ENCODE data around the gene CCR3.

Gene CCR3

DNA sequence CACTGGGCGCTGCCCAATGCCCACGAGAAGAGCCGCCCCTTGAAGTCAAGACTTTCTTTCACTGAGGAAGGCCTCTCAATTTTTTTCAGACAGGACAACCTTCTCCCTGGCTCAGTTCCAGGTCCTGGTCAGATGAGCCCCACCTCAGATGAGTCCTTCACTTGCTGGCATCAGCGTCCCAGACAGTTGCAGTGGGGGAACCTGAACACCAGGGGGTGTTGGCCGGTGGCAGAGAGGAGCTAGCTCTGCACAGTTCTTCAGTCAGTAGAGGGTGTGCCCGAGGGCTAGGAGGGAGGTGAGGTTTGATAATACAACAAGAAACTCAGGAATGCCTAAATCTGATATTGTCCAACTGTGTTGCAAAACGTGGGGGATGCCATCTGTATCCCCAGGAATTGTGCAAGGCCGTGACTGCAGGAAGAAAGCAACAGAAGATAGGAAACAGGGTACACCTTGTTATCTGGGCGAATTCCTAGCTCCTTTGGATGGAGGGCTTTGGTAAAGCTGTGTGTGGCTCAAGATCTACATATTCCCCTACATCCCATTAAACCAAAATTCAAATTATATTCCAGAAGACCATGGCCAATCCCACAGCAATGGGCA, 34.3 kb downstream of the CCR3 start:
- Mint-ChIP-seq H3K4me3 (no peak overlapping the region), H3K36me3 (ENCODE audit: low read depth) (peaks cover 12% of the 10 kb centered on the region), H3K27ac (no peak overlapping the region), H3K9me3 (peaks cover 17% of the 10 kb centered on the region), H3K27me3 (peaks cover 35% of the 10 kb centered on the region), H3K4me1 (ENCODE audit: low read depth) (peaks cover 44% of the 10 kb centered on the region)
- peak; percentile 86 for DNase-seq

DNA sequence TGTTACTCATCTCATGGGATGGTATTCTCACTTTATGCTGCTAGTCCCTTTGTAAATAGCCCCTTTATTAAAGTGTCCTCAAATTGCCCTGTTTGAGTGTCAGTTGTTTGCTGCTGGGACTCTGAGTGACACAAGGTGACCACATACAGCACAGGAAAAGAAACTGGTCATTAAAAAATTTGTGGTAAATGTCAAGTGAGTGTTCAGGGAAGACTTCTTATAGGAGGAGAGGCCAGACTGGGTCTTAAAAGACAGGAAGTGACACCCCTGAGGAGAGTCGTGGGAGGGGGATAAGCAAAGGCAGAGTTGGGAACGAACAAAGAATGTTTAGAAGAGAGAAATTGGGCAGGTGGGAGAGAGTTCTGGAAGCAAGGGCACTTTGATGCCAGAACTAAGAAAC, 35.2 kb downstream of the CCR3 start:
- no peak overlapping the region for H3K4me3 Mint-ChIP-seq
- H3K27me3 Mint-ChIP-seq: peaks cover 33% of the 10 kb centered on the region
- DNase-seq: no peak
- H3K36me3 Mint-ChIP-seq (ENCODE audit: low read depth): peaks cover 12% of the 10 kb centered on the region
- peaks cover 50% of the 10 kb centered on the region for H3K4me1 Mint-ChIP-seq (ENCODE audit: low read depth)
- H3K9me3 Mint-ChIP-seq: peaks cover 17% of the 10 kb centered on the region
- no peak overlapping the region for H3K27ac Mint-ChIP-seq

DNA sequence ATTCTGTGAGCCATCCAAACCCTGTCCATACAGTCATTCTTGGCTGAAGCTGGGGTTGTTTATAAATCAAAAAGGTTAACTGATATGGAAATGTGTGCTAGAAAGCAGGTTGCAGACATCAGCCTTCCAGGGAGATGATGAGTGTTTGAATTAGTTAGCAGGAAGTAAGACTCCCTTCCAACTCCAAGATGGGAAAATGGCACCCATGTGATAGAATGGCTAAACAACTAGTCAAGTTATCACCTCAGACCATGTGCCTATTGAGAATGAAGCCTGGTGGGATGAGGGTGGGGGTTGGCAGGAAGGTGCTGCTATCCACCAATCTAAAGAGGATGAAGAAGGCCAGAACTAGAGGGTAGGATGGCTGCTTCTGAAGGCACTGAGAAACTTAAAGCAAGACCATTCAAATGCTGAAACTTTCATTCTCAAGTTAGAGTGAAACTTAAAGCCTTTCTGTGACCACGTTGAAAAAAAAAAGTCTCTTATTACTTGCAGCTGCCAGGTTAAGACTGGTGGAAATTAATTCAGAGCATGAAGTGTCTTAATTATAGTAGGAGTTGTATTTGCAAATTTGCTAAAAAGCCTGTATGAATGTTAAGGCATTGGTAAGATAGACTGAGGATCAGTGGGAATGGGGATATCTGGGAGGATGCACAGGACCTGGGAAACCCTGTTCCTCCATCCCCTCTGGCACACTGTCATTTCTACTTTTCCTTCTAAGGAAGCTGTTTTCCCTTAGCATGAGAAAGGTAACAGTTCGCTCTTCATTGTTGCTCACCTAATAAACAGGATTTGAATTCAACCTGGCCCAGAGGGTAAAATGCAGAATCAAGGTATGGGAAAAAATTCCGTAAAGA, 36.8 kb downstream of the CCR3 start:
- H3K27ac Mint-ChIP-seq: peak overlapping the region; percentile 73
- peaks cover 12% of the 10 kb centered on the region for H3K36me3 Mint-ChIP-seq (ENCODE audit: low read depth)
- no peak for DNase-seq
- H3K4me1 Mint-ChIP-seq (ENCODE audit: low read depth): peaks cover 66% of the 10 kb centered on the region
- no peak overlapping the region for H3K4me3 Mint-ChIP-seq
- H3K9me3 Mint-ChIP-seq: peaks cover 17% of the 10 kb centered on the region
- H3K27me3 Mint-ChIP-seq: peaks cover 20% of the 10 kb centered on the region

DNA sequence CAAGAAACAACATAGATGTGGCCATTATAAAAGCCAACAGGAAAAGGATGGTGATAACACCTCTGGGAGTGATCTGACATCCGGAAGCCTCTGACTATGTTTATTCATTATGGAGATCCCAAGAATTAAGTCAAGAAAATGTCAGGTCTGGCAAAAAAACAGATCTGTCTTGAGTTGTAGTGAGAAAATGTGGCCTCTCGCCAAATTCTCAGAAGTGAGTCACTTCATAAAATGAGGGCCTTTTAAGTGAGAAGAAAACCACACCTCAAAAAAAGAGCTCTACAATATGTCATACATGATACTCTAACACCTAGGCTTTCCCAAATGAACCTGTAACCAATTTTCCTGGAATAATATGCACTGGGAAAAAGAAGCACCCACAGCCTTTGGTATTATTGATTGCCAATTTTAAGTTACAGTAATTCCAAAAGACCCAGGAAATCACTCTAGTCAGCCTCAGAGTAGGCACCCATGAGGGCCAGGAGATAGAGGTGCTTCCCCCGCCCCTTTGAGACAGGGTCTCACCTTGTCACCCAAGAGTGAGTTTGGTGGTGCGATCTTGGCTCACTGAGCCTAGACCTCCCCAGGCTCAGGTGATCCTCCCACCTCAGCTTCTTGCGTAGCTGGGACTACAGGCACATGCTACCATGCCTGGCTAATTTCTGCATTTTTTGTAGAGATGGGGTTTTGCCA, 38.0 kb downstream of the CCR3 start:
- Mint-ChIP-seq H3K36me3 (ENCODE audit: low read depth) (peaks cover 12% of the 10 kb centered on the region), H3K27me3 (peaks cover 9% of the 10 kb centered on the region), H3K4me3 (no peak overlapping the region), H3K4me1 (ENCODE audit: low read depth) (peaks cover 78% of the 10 kb centered on the region), H3K9me3 (peaks cover 17% of the 10 kb centered on the region), H3K27ac (peak overlapping the region; percentile 73)
- DNase-seq: no peak

DNA sequence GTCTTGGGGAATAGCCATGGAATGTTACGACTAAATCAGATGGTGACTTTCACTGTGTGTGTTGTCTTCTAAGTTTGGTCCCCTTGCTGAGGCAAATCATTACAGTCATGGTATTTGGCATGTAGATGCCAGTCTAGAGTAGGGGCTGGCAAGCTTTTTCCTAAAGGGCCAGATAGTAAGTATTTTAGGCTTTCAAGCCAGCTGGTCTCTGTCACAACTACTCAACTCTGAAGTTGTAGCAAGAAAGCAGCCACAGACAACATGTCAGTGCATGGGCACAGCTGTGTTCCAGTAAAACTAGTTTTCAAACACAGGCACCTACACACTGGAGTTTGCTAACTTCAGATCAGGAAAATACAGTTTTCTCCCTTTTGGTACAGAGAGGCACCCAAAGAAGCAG, 39.3 kb downstream of the CCR3 start:
- Mint-ChIP-seq H3K4me3 (no peak overlapping the region), H3K9me3 (peaks cover 17% of the 10 kb centered on the region), H3K27ac (no peak overlapping the region), H3K36me3 (ENCODE audit: low read depth) (peaks cover 12% of the 10 kb centered on the region), H3K4me1 (ENCODE audit: low read depth) (peaks cover 88% of the 10 kb centered on the region), H3K27me3 (peaks cover 5% of the 10 kb centered on the region)
- DNase-seq: no peak

DNA sequence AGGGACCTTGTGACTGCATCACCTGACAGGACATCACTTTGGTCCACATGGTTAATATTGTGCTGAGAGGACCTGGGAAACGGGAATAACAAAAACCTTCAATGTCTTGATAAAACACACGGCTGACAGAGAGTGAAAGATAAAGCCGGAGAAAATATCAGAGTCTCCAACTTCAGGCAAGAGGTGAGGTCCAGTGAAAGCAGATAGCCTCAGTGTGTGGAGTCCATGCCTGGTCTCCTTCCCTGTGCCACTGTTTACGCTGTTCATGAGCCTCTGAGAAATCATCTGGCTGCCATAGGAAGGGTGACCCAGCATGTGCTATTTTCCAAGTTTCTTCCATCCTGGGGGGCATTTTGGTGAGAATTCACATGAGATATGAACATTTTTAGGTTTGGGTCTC, 39.8 kb downstream of the CCR3 start:
- DNase-seq: no peak
- Mint-ChIP-seq H3K4me3 (no peak overlapping the region), H3K4me1 (ENCODE audit: low read depth) (peaks cover 86% of the 10 kb centered on the region), H3K27ac (no peak overlapping the region), H3K9me3 (peaks cover 17% of the 10 kb centered on the region), H3K27me3 (peaks cover 5% of the 10 kb centered on the region), H3K36me3 (ENCODE audit: low read depth) (peaks cover 12% of the 10 kb centered on the region)

DNA sequence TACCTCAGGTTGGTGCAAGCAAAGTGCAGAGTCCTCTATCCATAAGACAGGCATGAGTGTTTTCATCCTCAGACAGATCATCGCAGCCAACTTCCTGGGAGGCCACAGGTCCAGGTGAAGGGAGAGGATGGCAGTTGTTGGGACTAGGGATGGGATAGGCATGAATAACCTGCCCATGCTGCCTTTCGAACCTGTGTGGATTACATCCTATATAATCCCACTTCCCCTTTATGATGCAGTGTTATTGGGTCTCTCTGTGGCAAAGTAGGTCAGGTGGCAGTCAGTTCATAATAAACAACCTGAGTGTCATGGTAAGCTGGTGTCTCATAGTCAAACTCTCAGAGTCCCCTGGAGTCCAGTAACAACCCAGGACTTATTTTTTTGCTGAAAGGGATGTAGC, 40.4 kb downstream of the CCR3 start:
- DNase-seq: no peak
- Mint-ChIP-seq H3K36me3 (ENCODE audit: low read depth) (peaks cover 11% of the 10 kb centered on the region), H3K9me3 (peaks cover 17% of the 10 kb centered on the region), H3K27ac (no peak overlapping the region), H3K27me3 (peaks cover 5% of the 10 kb centered on the region), H3K4me1 (ENCODE audit: low read depth) (peaks cover 83% of the 10 kb centered on the region), H3K4me3 (no peak overlapping the region)

DNA sequence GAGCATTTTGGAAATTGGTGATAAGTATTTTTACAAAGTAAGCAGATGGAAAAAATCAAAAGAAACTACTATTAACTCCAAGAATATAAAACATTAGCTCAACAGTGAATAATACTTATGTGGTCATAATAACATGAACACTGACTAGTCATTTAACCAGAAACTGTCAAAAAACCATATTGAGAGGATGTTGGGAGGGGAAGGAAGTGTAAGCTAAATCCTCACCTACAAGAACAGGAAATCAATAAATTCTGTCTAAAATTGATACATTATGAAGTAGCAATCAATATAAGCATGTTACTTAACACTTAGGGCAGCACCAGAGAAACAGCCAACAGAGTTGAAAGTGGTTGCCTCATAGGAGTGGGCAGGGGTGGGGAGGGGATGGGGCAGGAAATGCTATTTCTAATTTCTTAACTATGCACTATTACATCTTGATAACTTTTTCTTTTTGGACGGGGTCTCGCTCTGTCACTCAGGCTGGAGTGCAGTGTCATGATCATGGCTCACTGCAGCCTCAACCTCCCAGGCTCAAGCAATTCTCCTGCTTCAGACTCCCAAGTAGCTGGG, 41.7 kb downstream of the CCR3 start:
- Mint-ChIP-seq H3K9me3 (peaks cover 13% of the 10 kb centered on the region), H3K27ac (peak overlapping the region; percentile 76), H3K27me3 (peaks cover 5% of the 10 kb centered on the region), H3K4me1 (ENCODE audit: low read depth) (peaks cover 79% of the 10 kb centered on the region), H3K36me3 (ENCODE audit: low read depth) (peaks cover 7% of the 10 kb centered on the region), H3K4me3 (no peak overlapping the region)
- DNase-seq: no peak

DNA sequence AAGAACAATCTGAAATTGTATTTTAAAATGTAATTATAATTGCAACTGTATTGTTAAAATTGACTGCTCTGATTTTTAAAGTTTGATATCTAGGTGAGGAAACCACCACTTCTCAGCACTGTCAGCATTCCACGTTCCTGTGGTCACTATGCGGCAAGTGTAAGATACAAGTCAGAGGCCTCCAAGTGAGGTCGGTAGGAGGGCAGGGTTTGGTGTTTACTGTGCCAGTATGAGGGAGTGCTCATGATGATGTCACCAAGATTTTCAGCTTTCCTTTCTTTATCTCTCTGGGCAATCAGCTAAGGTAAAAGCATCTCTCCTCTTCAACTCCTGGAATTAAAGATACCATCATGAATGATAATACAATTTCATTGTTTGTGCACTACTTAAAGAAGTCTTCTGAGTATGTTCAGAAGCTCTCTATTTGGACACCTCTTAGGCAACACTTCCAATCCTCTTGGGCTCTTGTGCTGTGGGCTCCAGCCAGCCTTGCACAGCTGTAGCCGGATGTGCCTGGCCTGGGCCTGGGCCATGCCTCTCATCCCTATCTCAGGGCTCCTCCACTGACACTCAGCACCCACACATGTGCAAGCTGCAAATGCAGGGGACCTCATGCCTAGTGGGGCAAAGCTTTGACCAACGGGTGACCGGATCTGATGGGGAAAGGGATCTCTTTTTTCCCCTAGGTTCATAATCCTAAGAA, 42.9 kb downstream of the CCR3 start:
- no peaks in the 10 kb centered on the region for H3K36me3 Mint-ChIP-seq (ENCODE audit: low read depth)
- H3K9me3 Mint-ChIP-seq: peaks cover 1% of the 10 kb centered on the region
- no peak for DNase-seq
- H3K27ac Mint-ChIP-seq: peak overlapping the region; percentile 82
- peaks cover 5% of the 10 kb centered on the region for H3K27me3 Mint-ChIP-seq
- H3K4me1 Mint-ChIP-seq (ENCODE audit: low read depth): peaks cover 76% of the 10 kb centered on the region
- H3K4me3 Mint-ChIP-seq: no peak overlapping the region

DNA sequence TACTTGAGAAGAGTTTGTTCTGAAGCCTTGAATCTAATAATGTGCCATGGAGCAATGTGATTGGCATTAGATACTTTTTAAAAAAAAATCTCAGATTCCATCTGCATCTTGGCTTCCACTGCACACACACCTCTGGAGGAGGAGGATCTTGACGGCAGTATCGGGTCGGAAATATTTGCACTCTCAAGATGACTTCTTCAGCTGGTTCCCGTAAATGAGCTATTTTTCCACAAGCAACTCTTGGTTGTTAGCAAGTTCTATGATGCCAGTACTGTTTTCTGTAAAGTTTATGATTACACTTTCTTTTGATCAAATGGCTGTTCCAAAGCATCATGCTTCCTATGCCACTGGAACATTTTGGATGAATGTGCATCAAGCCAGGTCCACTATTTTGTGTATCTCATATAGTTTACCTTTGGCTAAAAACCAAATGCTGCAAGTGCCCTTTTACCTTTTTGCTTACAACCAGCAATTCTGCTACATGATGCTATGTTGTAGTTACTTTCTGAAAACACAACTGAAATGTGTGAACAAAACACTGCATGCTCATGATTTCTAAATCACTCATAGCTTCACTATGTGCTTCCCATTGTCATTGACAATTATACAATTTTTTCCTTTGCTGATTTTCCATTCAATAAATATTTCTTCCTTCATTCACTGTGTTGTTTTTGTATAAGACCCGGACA, 43.8 kb downstream of the CCR3 start:
- H3K27ac Mint-ChIP-seq: peak overlapping the region; percentile 82

DNA sequence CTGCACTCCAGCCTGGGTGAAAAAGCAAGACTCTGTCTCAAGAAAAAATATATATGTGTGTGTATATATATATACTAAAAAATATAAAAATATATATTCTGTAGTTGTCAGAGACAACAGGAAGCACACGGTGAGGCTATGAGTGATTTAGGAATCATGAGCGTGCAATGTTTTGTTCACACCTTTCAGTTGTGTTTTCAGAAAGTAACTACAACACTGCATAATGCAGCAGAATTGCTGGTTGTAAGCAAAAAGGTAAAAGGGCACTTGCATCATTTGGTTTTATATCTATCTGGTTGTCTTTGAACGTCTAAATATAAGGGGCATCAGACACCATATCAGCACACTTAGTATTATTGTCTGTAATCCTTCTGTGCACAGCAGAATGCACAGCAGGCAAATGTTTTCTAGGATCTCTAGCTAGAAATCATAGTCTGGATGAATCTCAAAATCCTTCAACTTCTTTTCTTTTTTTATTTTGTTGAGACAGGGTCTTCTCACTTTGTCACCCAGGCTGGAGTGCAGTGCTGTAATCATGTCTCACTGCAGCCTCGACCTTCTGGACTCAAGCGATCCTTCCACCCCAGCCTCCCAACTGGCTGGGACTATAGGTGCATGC, 44.8 kb downstream of the CCR3 start:
- no peak for DNase-seq
- Mint-ChIP-seq H3K4me1 (ENCODE audit: low read depth) (peaks cover 63% of the 10 kb centered on the region), H3K27me3 (peaks cover 7% of the 10 kb centered on the region), H3K4me3 (no peak overlapping the region), H3K27ac (peak overlapping the region; percentile 11), H3K9me3 (no peaks in the 10 kb centered on the region), H3K36me3 (ENCODE audit: low read depth) (no peaks in the 10 kb centered on the region)

More for the DNA sequence above, 43.8 kb downstream of the CCR3 start:
- Mint-ChIP-seq H3K9me3 (no peaks in the 10 kb centered on the region), H3K27me3 (peaks cover 5% of the 10 kb centered on the region), H3K36me3 (ENCODE audit: low read depth) (no peaks in the 10 kb centered on the region), H3K4me1 (ENCODE audit: low read depth) (peaks cover 69% of the 10 kb centered on the region), H3K4me3 (no peak overlapping the region)
- no peak for DNase-seq

DNA sequence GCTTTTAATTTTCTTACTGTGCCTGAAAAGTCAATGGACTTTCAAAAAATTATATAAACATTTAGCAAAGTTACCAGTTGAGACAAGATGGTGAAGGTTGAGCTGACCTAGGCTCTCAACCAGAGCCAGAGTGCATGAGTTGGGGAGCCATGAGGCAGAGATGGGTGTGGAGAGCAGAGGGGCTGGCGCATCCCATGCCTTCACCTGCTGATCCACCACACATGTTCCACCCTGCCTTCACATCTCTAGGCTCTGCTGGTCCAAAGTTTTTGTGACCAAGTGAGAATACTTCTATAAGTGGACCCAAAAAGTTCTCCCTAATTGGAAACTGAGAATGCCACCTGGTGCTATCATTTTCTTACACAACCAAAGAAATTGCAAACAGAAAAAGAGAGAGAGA, 47.3 kb downstream of the CCR3 start:
- Mint-ChIP-seq H3K36me3 (ENCODE audit: low read depth) (no peaks in the 10 kb centered on the region), H3K9me3 (no peaks in the 10 kb centered on the region), H3K27ac (no peak overlapping the region), H3K4me1 (ENCODE audit: low read depth) (peaks cover 58% of the 10 kb centered on the region), H3K27me3 (peaks cover 5% of the 10 kb centered on the region), H3K4me3 (no peak overlapping the region)
- no peak for DNase-seq

DNA sequence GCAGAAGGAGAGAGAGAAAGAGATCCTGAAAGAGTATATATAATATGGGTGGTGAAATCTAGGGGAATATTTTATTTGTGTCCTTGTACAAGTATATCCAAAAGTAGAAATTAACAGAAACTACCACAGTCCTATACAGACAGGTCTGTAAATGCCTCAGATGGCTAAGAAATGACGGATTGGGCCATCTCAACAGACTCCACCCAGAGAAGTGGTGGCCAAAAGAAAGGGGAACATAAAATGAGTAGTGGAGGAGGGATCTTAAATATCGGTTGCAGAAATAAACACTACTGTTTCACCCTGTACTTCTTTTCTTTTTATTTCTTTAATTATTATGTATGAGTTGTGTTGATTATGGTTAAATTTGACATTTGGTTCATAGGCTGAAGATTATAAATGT, 47.7 kb downstream of the CCR3 start:
- H3K4me1 Mint-ChIP-seq (ENCODE audit: low read depth): peaks cover 58% of the 10 kb centered on the region
- H3K27me3 Mint-ChIP-seq: peaks cover 5% of the 10 kb centered on the region
- no peak overlapping the region for H3K4me3 Mint-ChIP-seq
- no peak overlapping the region for H3K27ac Mint-ChIP-seq
- H3K36me3 Mint-ChIP-seq (ENCODE audit: low read depth): no peaks in the 10 kb centered on the region
- DNase-seq: no peak
- no peaks in the 10 kb centered on the region for H3K9me3 Mint-ChIP-seq
